ENCODE measurements around the gene MAP3K5.

GRCh38 chr6:136611133-136611532, 181.1 kb downstream of the MAP3K5 start:
- TF ChIP-seq POLR2A (IDR thresholded peaks at IDR 0.05) (no peak), EP300 (IDR thresholded peaks at IDR 0.05) (no peak), CTCF (IDR thresholded peaks at IDR 0.05) (no peak)
